SK-N-SH treated with all-trans-retinoic acid at 6 μM for 48 hours (cell line): ENCODE results near the gene GOLGA1.
"Not testable (repeated sequence)": the region's sequence is repeated elsewhere in the genome, so short reads cannot be mapped to it uniquely, and the experiment has no call there.

Experiments
- ARNTL ChIP-seq: fragments of 450-650 bp; formaldehyde crosslinking; IDR thresholded peaks from 2 replicates; pipeline ENCODE4 v1.5.0; 2020; ENCODE audit warnings: low read depth, mild to moderate bottlenecking, moderate library complexity, borderline replicate concordance
- CSDC2 ChIP-seq: fragments of 250-450 bp; sonication (Bioruptor Pico); IDR thresholded peaks from 2 replicates; pipeline ENCODE4 v1.5.0; 2020; ENCODE audit warnings: mild to moderate bottlenecking, moderate library complexity
- CSRNP3 ChIP-seq: fragments of 250-450 bp; sonication (Bioruptor Pico); IDR thresholded peaks from 2 replicates; pipeline ENCODE4 v1.5.1; 2021; ENCODE audit warnings: mild to moderate bottlenecking, moderate library complexity
- OSR1 ChIP-seq: fragments of 250-450 bp; sonication (Bioruptor Pico); IDR thresholded peaks from 2 replicates; pipeline ENCODE4 v1.8.0; 2022; ENCODE audit warnings: moderate library complexity, mild to moderate bottlenecking, inconsistent platforms
- PATZ1 ChIP-seq: fragments of 250-450 bp; sonication (Bioruptor Pico); IDR thresholded peaks from 2 replicates; pipeline ENCODE4 v1.8.0; 2020; ENCODE audit warnings: mild to moderate bottlenecking, moderate library complexity, borderline replicate concordance
- PPARA ChIP-seq: fragments of 250-450 bp; sonication (Bioruptor Pico); IDR thresholded peaks from 2 replicates; pipeline ENCODE4 v1.5.0; 2020; ENCODE audit warnings: mild to moderate bottlenecking, borderline replicate concordance
- RARB ChIP-seq: fragments of 250-450 bp; sonication (Bioruptor Pico); IDR thresholded peaks from 2 replicates; pipeline ENCODE4 v1.8.0; 2021; ENCODE audit warnings: mild to moderate bottlenecking, moderate library complexity
- TCF4 ChIP-seq: fragments of 250-450 bp; sonication (Bioruptor Pico); IDR thresholded peaks from 2 replicates; pipeline ENCODE4 v1.8.0; 2021; ENCODE audit warnings: mild to moderate bottlenecking, moderate library complexity, borderline replicate concordance
- ZC3H10 ChIP-seq: fragments of 250-450 bp; sonication (Bioruptor Pico); IDR thresholded peaks from 2 replicates; pipeline ENCODE4 v1.5.1; 2021; ENCODE audit warnings: mild to moderate bottlenecking, moderate library complexity
- ZFP3 ChIP-seq: fragments of 250-450 bp; sonication (Bioruptor Pico); IDR thresholded peaks from 2 replicates; pipeline ENCODE4 v1.5.0; 2020; ENCODE audit warnings: mild to moderate bottlenecking, moderate library complexity

- TF ChIP-seq TCF4 (CRISPR knock-in tag); CSDC2 (CRISPR knock-in tag); ZC3H10 (CRISPR knock-in tag); PPARA (CRISPR knock-in tag); ZFP3 (CRISPR knock-in tag); PATZ1; ARNTL (CRISPR knock-in tag); RARB (CRISPR knock-in tag); CSRNP3 (CRISPR knock-in tag); OSR1 (CRISPR knock-in tag): not testable (repeated sequence)
These were observed 102.8 kb downstream of the GOLGA1 start for GRCh38 chr9:124838132-124838531.
